ENCODE results near the gene ACO2.

GRCh38 chr22:41540006-41540315 is 71.0 kb downstream of the ACO2 start:
- TF ChIP-seq CTCF (conservative IDR thresholded peaks at IDR 0.05) (no peak), EZH2 (IDR thresholded peaks at IDR 0.05; ENCODE audit: low read depth) (no peak)
